Mesothelial cell of epicardium (in vitro differentiated cells): Measurements from ENCODE around the gene RRBP1. TPM values are rescaled to one million over a fixed set of nuclear protein-coding genes. Genes with fewer than 3 reads are reported as not detected.

Source experiments
- DNase-seq, 2 experiments: peaks; one replicate each; pipeline ENCODE4 v3.0.0; 2021; ENCODE audit warnings: low spot score in 2 of 2; ENCODE audit not compliant: unreplicated experiment in 2 of 2
- H3K27ac Mint-ChIP-seq: 2 replicates; pipeline ENCODE4 v1.8.0; 2021; ENCODE audit warnings: mixed read lengths
- H3K27me3 Mint-ChIP-seq: 2 replicates; pipeline ENCODE4 v1.8.0; 2021; ENCODE audit warnings: low read depth, mixed read lengths
- H3K36me3 Mint-ChIP-seq: 2 replicates; pipeline ENCODE4 v1.8.0; 2021; ENCODE audit warnings: mixed read lengths
- H3K4me1 Mint-ChIP-seq: 2 replicates; pipeline ENCODE4 v1.8.0; 2021; ENCODE audit warnings: mixed read lengths
- H3K4me3 Mint-ChIP-seq: 2 replicates; pipeline ENCODE4 v1.8.0; 2021; ENCODE audit warnings: mild to moderate bottlenecking, moderate library complexity, mixed read lengths
- H3K9me3 Mint-ChIP-seq: 2 replicates; pipeline ENCODE4 v1.8.0; 2021; ENCODE audit warnings: mixed read lengths
- CTCF ChIP-seq: fragments of 200-600 bp; sonication (generic); IDR thresholded peaks from one replicate; pipeline ENCODE4 v1.5.0; 2021; ENCODE audit warnings: antibody characterized with exemption; ENCODE audit not compliant: unreplicated experiment
- total RNA-seq: library from RNA; stranded (reverse); gene quantifications from 3 replicates; pipeline ENCODE4 v1.2.1, GENCODE V29; 2021

The RRBP1 gene
- total RNA-seq, 1 donor from 2014 or later: 211 TPM

GRCh38 chr20:17644451-17644850, 37.6 kb downstream of the RRBP1 start:
- no peaks in the 10 kb centered on the region for H3K9me3 Mint-ChIP-seq
- peaks cover 24% of the 10 kb centered on the region for H3K4me1 Mint-ChIP-seq
- H3K27me3 Mint-ChIP-seq: no peaks in the 10 kb centered on the region
- no peak for TF ChIP-seq CTCF
- no peak overlapping the region for H3K27ac Mint-ChIP-seq
- no peaks in the 10 kb centered on the region for H3K36me3 Mint-ChIP-seq
- H3K4me3 Mint-ChIP-seq: no peak overlapping the region
- no peak for DNase-seq

GRCh38 chr20:17643531-17644188, 38.4 kb downstream of the RRBP1 start:
- no peaks in the 10 kb centered on the region for H3K27me3 Mint-ChIP-seq
- H3K4me1 Mint-ChIP-seq: peaks cover 19% of the 10 kb centered on the region
- no peaks in the 10 kb centered on the region for H3K9me3 Mint-ChIP-seq
- DNase-seq: no peak
- no peak for TF ChIP-seq CTCF
- no peaks in the 10 kb centered on the region for H3K36me3 Mint-ChIP-seq
- no peak overlapping the region for H3K4me3 Mint-ChIP-seq
- H3K27ac Mint-ChIP-seq: peak overlapping the region; percentile 16

GRCh38 chr20:17642404-17643269, 39.4 kb downstream of the RRBP1 start:
- no peaks in the 10 kb centered on the region for H3K9me3 Mint-ChIP-seq
- no peak for DNase-seq
- H3K36me3 Mint-ChIP-seq: no peaks in the 10 kb centered on the region
- no peak overlapping the region for H3K4me3 Mint-ChIP-seq
- no peak for TF ChIP-seq CTCF
- H3K4me1 Mint-ChIP-seq: peaks cover 14% of the 10 kb centered on the region
- H3K27ac Mint-ChIP-seq: no peak overlapping the region
- H3K27me3 Mint-ChIP-seq: no peaks in the 10 kb centered on the region

- peaks cover 12% of the 10 kb centered on the region for H3K4me1 Mint-ChIP-seq
- no peak overlapping the region for H3K4me3 Mint-ChIP-seq
- H3K27ac Mint-ChIP-seq: no peak overlapping the region
- H3K27me3 Mint-ChIP-seq: no peaks in the 10 kb centered on the region
- no peak for DNase-seq
- TF ChIP-seq CTCF: no peak
- no peaks in the 10 kb centered on the region for H3K36me3 Mint-ChIP-seq
- H3K9me3 Mint-ChIP-seq: no peaks in the 10 kb centered on the region
Measured at GRCh38 chr20:17641993-17642392, 40.0 kb downstream of the RRBP1 start.

- DNase-seq: no peak
- H3K36me3 Mint-ChIP-seq: no peaks in the 10 kb centered on the region
- no peak overlapping the region for H3K4me3 Mint-ChIP-seq
- H3K27ac Mint-ChIP-seq: no peak overlapping the region
- no peak for TF ChIP-seq CTCF
- no peaks in the 10 kb centered on the region for H3K27me3 Mint-ChIP-seq
- H3K4me1 Mint-ChIP-seq: peaks cover 7% of the 10 kb centered on the region
- H3K9me3 Mint-ChIP-seq: no peaks in the 10 kb centered on the region
Measured at GRCh38 chr20:17641520-17641964, 40.5 kb downstream of the RRBP1 start.
